Endodermal cell (in vitro differentiated cells): Measurements from ENCODE around the gene GABRR2. TPM values are rescaled to one million over a fixed set of nuclear protein-coding genes. Genes with fewer than 3 reads are reported as not detected.

ENCODE experiments used
- DNase-seq: peaks from one replicate; pipeline ENCODE4 v3.0.0-alpha.2; 2017
- H3K27ac ChIP-seq: 2 replicates; pipeline ENCODE4 v1.5.1; 2013; ENCODE audit warnings: mild to moderate bottlenecking, low read depth, low read length, moderate library complexity
- H3K27me3 ChIP-seq: 2 replicates; pipeline ENCODE4 v1.6.1; 2013; ENCODE audit warnings: mild to moderate bottlenecking, low read length, moderate library complexity; ENCODE audit not compliant: insufficient read depth, control insufficient read depth, poor library complexity, severe bottlenecking
- H3K36me3 ChIP-seq: 2 replicates; pipeline ENCODE4 v1.7.0; 2013; ENCODE audit warnings: mild to moderate bottlenecking, low read length, moderate library complexity; ENCODE audit not compliant: control insufficient read depth, insufficient read depth
- H3K4me1 ChIP-seq: one replicate; pipeline ENCODE4 v1.7.0; 2013; ENCODE audit warnings: low read length; ENCODE audit not compliant: control insufficient read depth, insufficient read depth
- H3K4me3 ChIP-seq: 2 replicates; pipeline ENCODE4 v1.5.1; 2013; ENCODE audit warnings: mild to moderate bottlenecking, low read length, moderate library complexity
- H3K9ac ChIP-seq: 2 replicates; pipeline ENCODE4 v1.6.1; 2013; ENCODE audit warnings: mild to moderate bottlenecking, low read length, moderate library complexity; ENCODE audit not compliant: poor library complexity, severe bottlenecking; ENCODE audit errors: extremely low read depth
- H3K9me3 ChIP-seq: 2 replicates; pipeline ENCODE4 v1.6.1; 2013; ENCODE audit warnings: mild to moderate bottlenecking, low read length, moderate library complexity; ENCODE audit not compliant: control insufficient read depth
- H3K27ac Mint-ChIP-seq: 2 replicates; pipeline ENCODE4 v1.8.0; 2020; ENCODE audit warnings: mixed read lengths
- H3K27me3 Mint-ChIP-seq: 2 replicates; pipeline ENCODE4 v1.8.0; 2021; ENCODE audit warnings: mild to moderate bottlenecking, mixed read lengths; ENCODE audit not compliant: insufficient read depth
- H3K36me3 Mint-ChIP-seq: 2 replicates; pipeline ENCODE4 v1.8.0; 2020; ENCODE audit warnings: low read depth, mixed read lengths
- H3K4me1 Mint-ChIP-seq: 2 replicates; pipeline ENCODE4 v1.8.0; 2020; ENCODE audit warnings: mixed read lengths
- H3K4me3 Mint-ChIP-seq: 2 replicates; pipeline ENCODE4 v1.8.0; 2020; ENCODE audit warnings: mild to moderate bottlenecking, moderate library complexity, mixed read lengths
- H3K9me3 Mint-ChIP-seq: 2 replicates; pipeline ENCODE4 v1.8.0; 2020; ENCODE audit warnings: mild to moderate bottlenecking, mixed read lengths
- CTCF ChIP-seq: fragments of 200-600 bp; sonication (generic); conservative IDR thresholded peaks from 2 replicates; pipeline ENCODE4 v1.5.0; 2021; ENCODE audit warnings: antibody characterized with exemption, mild to moderate bottlenecking
- WGBS, 2 experiments: methylation state at CpG; one replicate each; pipeline versions ENCODE4 v1.1.5 to v1.1.7; 2013; ENCODE audit warnings: missing lambda C conversion rate in 2 of 2, mixed read lengths in 1 of 2; ENCODE audit not compliant: insufficient coverage in 1 of 2, insufficient read length in 1 of 2; 5-methylcytosine and 5-hydroxymethylcytosine counted together
- total RNA-seq, 2 donors: library from RNA; stranded (reverse); fragmentation: NEBNext Ultra II Directional in 1 of 2; extraction: Animal tissue kit (Norgen Biotek cat#: 25700) in 1 of 2; gene quantifications; 2 replicates in 1 of 2; 3 replicates in 1 of 2; pipeline ENCODE4 v1.2.1, GENCODE V29; 2021

GABRR2 gene
- total RNA-seq, 2 donors from 2014 or later: 0.15 to 0.27 TPM

DNA sequence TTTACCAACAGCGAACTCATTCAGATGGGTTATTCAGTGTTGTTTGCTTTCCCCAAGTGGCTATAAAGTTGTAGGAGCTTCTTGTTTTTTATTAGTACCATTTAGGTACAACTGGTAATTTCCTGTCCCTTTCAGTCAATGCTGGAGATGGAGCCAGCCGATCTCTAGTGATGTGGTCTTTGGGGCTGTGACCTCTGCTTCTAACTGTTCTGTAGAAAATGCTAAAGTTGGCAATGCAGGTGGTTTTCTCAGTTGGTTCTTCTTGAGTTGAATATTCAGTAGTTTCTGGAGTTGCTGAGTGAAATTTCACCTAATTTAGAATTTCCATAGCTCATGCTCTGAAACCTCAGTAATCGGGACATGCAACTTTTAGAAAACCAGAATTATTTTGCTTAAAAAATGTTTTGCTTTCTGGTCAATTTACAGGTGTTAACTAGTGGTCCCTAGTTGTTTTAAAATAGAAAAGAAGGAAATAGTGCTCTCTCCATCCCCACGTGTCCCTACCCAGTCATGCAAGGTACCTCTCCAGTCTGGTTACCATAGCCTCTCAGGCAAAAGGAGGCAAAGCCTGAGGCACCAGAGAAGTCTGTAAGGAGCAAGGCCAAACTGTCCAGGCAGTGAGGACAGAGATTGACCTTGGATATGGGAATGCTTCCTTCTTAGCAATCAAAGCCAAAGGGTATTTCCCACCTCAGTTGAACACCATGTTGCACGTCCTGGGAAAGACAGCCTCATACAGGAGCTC lies 70.7 kb downstream of the GABRR2 start:
- H3K27ac ChIP-seq: no peak overlapping the region
- no peaks in the 10 kb centered on the region for H3K4me1 ChIP-seq
- Mint-ChIP-seq H3K27me3 (peaks cover 4% of the 10 kb centered on the region), H3K4me1 (peaks cover 8% of the 10 kb centered on the region), H3K9me3 (no peaks in the 10 kb centered on the region), H3K36me3 (no peaks in the 10 kb centered on the region), H3K27ac (no peak overlapping the region), H3K4me3 (no peak overlapping the region)
- no peaks in the 10 kb centered on the region for H3K27me3 ChIP-seq
- TF ChIP-seq CTCF: no peak
- no peak overlapping the region for H3K9ac ChIP-seq
- DNase-seq: no peak
- WGBS, 2 experiments: 94% methylated on average over 5 of the region's 5 CpGs; no CpG with 5 or more reads in 1 of the 2 experiments
- no peaks in the 10 kb centered on the region for H3K36me3 ChIP-seq
- H3K4me3 ChIP-seq: no peak overlapping the region
- H3K9me3 ChIP-seq: no peaks in the 10 kb centered on the region

GRCh38 chr6:89243331-89243629 lies 71.8 kb downstream of the GABRR2 start:
- no peak for TF ChIP-seq CTCF
- Histone ChIP-seq H3K36me3 (no peaks in the 10 kb centered on the region), H3K4me3 (no peak overlapping the region), H3K4me1 (no peaks in the 10 kb centered on the region), H3K9me3 (no peaks in the 10 kb centered on the region), H3K27me3 (no peaks in the 10 kb centered on the region), H3K27ac (peak overlapping the region; percentile 69), H3K9ac (no peak overlapping the region)
- no peak overlapping the region for H3K27ac Mint-ChIP-seq
- H3K4me3 Mint-ChIP-seq: no peak overlapping the region
- H3K9me3 Mint-ChIP-seq: no peaks in the 10 kb centered on the region
- no peaks in the 10 kb centered on the region for H3K36me3 Mint-ChIP-seq
- 80% methylated on average over 1 of the region's 1 CpG; no CpG with 5 or more reads in 1 of the 2 experiments for WGBS, 2 experiments
- DNase-seq: no peak
- peaks cover 4% of the 10 kb centered on the region for H3K27me3 Mint-ChIP-seq
- peaks cover 8% of the 10 kb centered on the region for H3K4me1 Mint-ChIP-seq

- Histone ChIP-seq H3K4me1 (no peaks in the 10 kb centered on the region), H3K36me3 (no peaks in the 10 kb centered on the region), H3K27me3 (no peaks in the 10 kb centered on the region), H3K4me3 (no peak overlapping the region), H3K27ac (peak overlapping the region; percentile 69), H3K9me3 (no peaks in the 10 kb centered on the region), H3K9ac (no peak overlapping the region)
- H3K27ac Mint-ChIP-seq: no peak overlapping the region
- WGBS, 2 experiments: 11 to 21% methylated on average over 3 of the region's 3 CpGs
- H3K4me1 Mint-ChIP-seq: peaks cover 8% of the 10 kb centered on the region
- no peaks in the 10 kb centered on the region for H3K36me3 Mint-ChIP-seq
- H3K4me3 Mint-ChIP-seq: no peak overlapping the region
- DNase-seq: peak; percentile 55
- peaks cover 4% of the 10 kb centered on the region for H3K27me3 Mint-ChIP-seq
- H3K9me3 Mint-ChIP-seq: no peaks in the 10 kb centered on the region
- peak; percentile 65 for TF ChIP-seq CTCF
Observed at GRCh38 chr6:89242574-89243330, 72.3 kb downstream of the GABRR2 start.
